K562 (cell line): ENCODE data around the gene GEN1. TPM values are rescaled to one million over a fixed set of nuclear protein-coding genes. Genes with fewer than 3 reads are reported as not detected.
A peak's percentile ranks its signal among the peaks of the same experiment; 100 is the strongest.

ENCODE experiments used
- ATAC-seq: fragments of 200-7000 bp; cut with Tn5 transposase; 3 replicates; pipeline ENCODE4 v1.9.1; 2020; ENCODE audit warnings: moderate library complexity
- BruUV-seq: library from RNA; stranded (reverse); fragments of 400-500 nt; replicated peaks from 2 replicates; lab custom pipeline; 2021; lab: Mats Ljungman, UMichigan
- CTCF ChIA-PET: fragments of 300-600 bp; formaldehyde crosslinking; extraction: SDS; loops from one replicate; lab custom pipeline; 2021; ENCODE audit warnings: low intra/inter-chr PET ratio; lab: Yijun Ruan, JAX
- POLR2A ChIA-PET: fragments of 300-600, 350-650 bp; sonication (Branson Sonifier 250); formaldehyde crosslinking; extraction: SDS; loops from one replicate; lab custom pipeline; 2021; ENCODE audit warnings: antibody characterized with exemption, inconsistent platforms; lab: Yijun Ruan, JAX
- DNase-seq, 4 experiments: peaks; one replicate each; pipeline versions ENCODE4 v3.0.0 to v3.0.0-alpha.2; 2011 to 2018; ENCODE audit warnings: low spot score in 3 of 4, mixed read lengths in 3 of 4; ENCODE audit errors: extremely low read depth in 1 of 4
- FAIRE-seq: peaks from 2 replicates; lab custom pipeline; 2011; peaks lifted over from hg19 to GRCh38; lab: Jason Lieb, UNC
- H2AFZ ChIP-seq: 2 replicates; pipeline ENCODE4 v1.6.0; 2011; ENCODE audit warnings: low read depth, low read length, control low read depth, inconsistent platforms
- H3K27ac ChIP-seq: fragments of 200-600 bp; 3 replicates; pipeline ENCODE4 v1.8.0; 2011; ENCODE audit warnings: low read depth, mild to moderate bottlenecking, control low read depth, inconsistent platforms, low read length, moderate library complexity, mixed read lengths; ENCODE audit errors: extremely low read depth
- H3K27me3 ChIP-seq, 2 experiments: fragments of 300-600 bp in 1 of 2; 2 replicates in 1 of 2; 3 replicates in 1 of 2; pipeline versions ENCODE4 v1.6.0 to v1.8.0; 2011; ENCODE audit warnings: inconsistent platforms in 2 of 2, low read length in 2 of 2, mild to moderate bottlenecking in 1 of 2, mixed read lengths in 1 of 2, moderate library complexity in 1 of 2; ENCODE audit not compliant: control insufficient read depth in 2 of 2, insufficient read depth in 2 of 2
- H3K36me3 ChIP-seq: fragments of 300-600 bp; 3 replicates; pipeline ENCODE4 v1.8.0; 2011; ENCODE audit warnings: mild to moderate bottlenecking, low read length, inconsistent platforms; ENCODE audit not compliant: control insufficient read depth, insufficient read depth
- H3K4me1 ChIP-seq, 2 experiments: fragments of 200-600 bp in 1 of 2; replicated peaks in 1 of 2; 2 replicates in 1 of 2; 3 replicates in 1 of 2; pipeline versions ENCODE4 v1.5.1 to v1.8.0; 2011; ENCODE audit warnings: inconsistent platforms in 2 of 2, low read length in 2 of 2, mild to moderate bottlenecking in 1 of 2, mixed read lengths in 1 of 2, moderate library complexity in 1 of 2; ENCODE audit not compliant: control insufficient read depth in 2 of 2, insufficient read depth in 2 of 2
- H3K4me2 ChIP-seq: 2 replicates; pipeline ENCODE4 v1.6.1; 2011; ENCODE audit warnings: low read length, control low read depth, inconsistent platforms, mixed read lengths; ENCODE audit not compliant: insufficient read depth
- H3K4me3 ChIP-seq: fragments of 200-600 bp; sonication (generic), shearing (Covaris generic); 2 replicates; pipeline ENCODE4 v1.5.1; 2016; ENCODE audit warnings: control low read depth, inconsistent platforms
- H3K79me2 ChIP-seq: fragments of 200-600 bp; 3 replicates; pipeline ENCODE4 v1.8.0; 2011; ENCODE audit warnings: low read length, inconsistent platforms; ENCODE audit not compliant: control insufficient read depth, insufficient read depth
- H3K9ac ChIP-seq, 2 experiments: 2 replicates each; pipeline versions ENCODE4 v1.6.0 to v1.6.1; 2011; ENCODE audit warnings: low read depth in 2 of 2, low read length in 2 of 2, control low read depth in 1 of 2, inconsistent platforms in 1 of 2, mild to moderate bottlenecking in 1 of 2, mixed read lengths in 1 of 2; ENCODE audit not compliant: insufficient read depth in 1 of 2
- H3K9me1 ChIP-seq: one replicate; pipeline ENCODE4 v1.6.0; 2011; ENCODE audit warnings: inconsistent platforms, mild to moderate bottlenecking, low read length, moderate library complexity; ENCODE audit not compliant: control insufficient read depth, insufficient read depth
- H3K9me3 ChIP-seq: replicated peaks from 2 replicates; pipeline ENCODE4 v1.5.1; 2011; ENCODE audit warnings: low read depth, low read length, inconsistent platforms; ENCODE audit not compliant: control insufficient read depth, insufficient read depth
- H4K20me1 ChIP-seq: replicated peaks from 2 replicates; pipeline ENCODE4 v1.6.1; 2011; ENCODE audit warnings: low read length, inconsistent platforms, mixed read lengths; ENCODE audit not compliant: control insufficient read depth, insufficient read depth
- CEBPB ChIP-seq: fragments of 450-650 bp; IDR thresholded peaks from 2 replicates; pipeline ENCODE4 v1.6.1; 2016; ENCODE audit warnings: missing genetic modification characterization, missing compliant biosample characterization
- KAT8 ChIP-seq: fragments of 450-650 bp; IDR thresholded peaks from 2 replicates; pipeline ENCODE4 v1.6.1; 2016; ENCODE audit warnings: low read depth, mild to moderate bottlenecking
- MAFK ChIP-seq: IDR thresholded peaks from 2 replicates; pipeline ENCODE4 v1.6.1; 2011; ENCODE audit warnings: low read length, improper control_type of control experiment
- SMARCA5 ChIP-seq: fragments of 450-650 bp; IDR thresholded peaks from 2 replicates; pipeline ENCODE4 v1.6.1; 2016
- SPI1 ChIP-seq: IDR thresholded peaks from 2 replicates; pipeline ENCODE4 v1.6.1; 2011; ENCODE audit warnings: low read depth, low read length, control low read depth, borderline replicate concordance
- STAG1 ChIP-seq: sonication (generic); formaldehyde crosslinking; IDR thresholded peaks from 2 replicates; pipeline ENCODE4 v1.5.0; 2020; ENCODE audit warnings: missing genetic modification reagents, borderline replicate concordance
- ZKSCAN3 ChIP-seq: fragments of 250-450 bp; sonication (Bioruptor Pico); IDR thresholded peaks from 2 replicates; pipeline ENCODE4 v1.4.0; 2020
- WGBS: fragments of 100-300 bp; shearing (Covaris generic); methylation state at CpG from one replicate; pipeline ENCODE4 v1.1.6; 2016; ENCODE audit warnings: low coverage, mixed read lengths; ENCODE audit not compliant: insufficient coverage; ENCODE audit errors: missing lambda C conversion rate; 5-methylcytosine and 5-hydroxymethylcytosine counted together
- in situ Hi-C: fragments of 300-500 bp; cut with MboI; formaldehyde crosslinking; loops from 4 replicates; pipeline ENCODE4 v1.15.0; 2018; ENCODE audit warnings: inconsistent platforms, mixed read lengths
- intact Hi-C: fragments of 100-400 bp; cut with micrococcal nuclease; formaldehyde crosslinking; loops from 2 replicates; pipeline ENCODE4 v1.14.2; 2022
- polyA plus RNA-seq, 8 experiments: library from polyadenylated mRNA; depleted of rRNA in 4 of 8; stranded (reverse) in 5 of 8; unstranded in 3 of 8; fragments of >200 nt; fragmentation: Nextera tagmentation in 2 of 8; fragmentation: Illumina TruSeq in 1 of 8; extraction: Ambion mirVana in 2 of 8; extraction: Trizol in 1 of 8; gene quantifications; 2 replicates each; pipeline versions ENCODE4 v1.2.1 to v1.2.3, GENCODE V29; 2011 to 2014; ENCODE audit warnings: inconsistent platforms in 1 of 8, missing spikeins in 1 of 8
- total RNA-seq, 7 experiments: library from RNA; depleted of rRNA in 6 of 7; stranded (reverse); fragments of >200 nt in 6 of 7; fragmentation: Illumina TruSeq in 2 of 7; extraction: Trizol in 2 of 7; gene quantifications; 2 replicates each; pipeline versions ENCODE4 v1.2.1 to v1.2.3, GENCODE V29; 2011 to 2021; ENCODE audit warnings: low replicate concordance in 1 of 7

Gene GEN1
- total and polyA plus RNA-seq, 9 of the 15 experiments (the other 6 are each of a cell fraction or from before 2014, with no cell fraction given), result 8.6 to 39.7 (median 24.5) TPM

- no peaks in the 10 kb centered on the region for H3K9me1 ChIP-seq
- in situ Hi-C loops, result no loop called here
- H3K4me1 ChIP-seq, result no peaks in the 10 kb centered on the region
- TF ChIP-seq SMARCA5 (no peak), ZKSCAN3 (no peak), SPI1 (peak; percentile 19; the same call in 1 of the 2 replicates), CEBPB (tag) (no peak), STAG1 (CRISPR knock-in tag) (no peak), MAFK (no peak), KAT8 (no peak)
- TF ChIP-seq, all 486 proteins: peak for 1
- FAIRE-seq (no peak), DNase-seq (no peak), ATAC-seq (peak; percentile 51; the same call in 2 of the 3 replicates)
- H3K36me3 ChIP-seq, result no peaks in the 10 kb centered on the region
- ChIA-PET CTCF (no interaction called here), POLR2A (interaction anchor here (0.8 to 1.6 kb wide), 5 partner anchors 10 to 72 kb away, joined by 3 to 4 read pairs (median 3); partner anchors contain the start of gene GEN1)
- no peaks in the 10 kb centered on the region for H4K20me1 ChIP-seq
- H3K27ac ChIP-seq, result no peak overlapping the region
- WGBS, result 0% methylated on average over 7 of the region's 7 CpGs
- no peak overlapping the region for H2AFZ ChIP-seq
- no TSS peak for BruUV-seq
- H3K9me3 ChIP-seq, result no peaks in the 10 kb centered on the region
- intact Hi-C loops, result no loop called here
- no peak overlapping the region for H3K4me3 ChIP-seq
- no peak overlapping the region for H3K4me2 ChIP-seq
- H3K27me3 ChIP-seq, result peaks cover 4 to 8% of the 10 kb centered on the region in 2 experiments; a peak in 3 of 5 replicates
- no peak overlapping the region for H3K9ac ChIP-seq
- H3K79me2 ChIP-seq, result no peaks in the 10 kb centered on the region
These were observed 67.9 kb downstream of the GEN1 start for GRCh38 chr2:17821535-17822444.
